A204.1 (cell line): ENCODE data around the gene ZNF274.
"Not testable (repeated sequence)": the region's sequence is repeated elsewhere in the genome, so short reads cannot be mapped to it uniquely, and the experiment has no call there.

ENCODE experiments used
- FAIRE-seq: peaks from 2 replicates; lab custom pipeline; 2012; peaks lifted over from hg19 to GRCh38; lab: Jason Lieb, UNC

Gene ZNF274

GRCh38 chr19:58182989-58183816 is at the start of gene ZNF274:
Gene ZNF274, plus strand, starts transcription at chr19:58183061. Its CDS starts 905 bp downstream, at chr19:58183966.
- FAIRE-seq: no peak

- no peak for FAIRE-seq
Observed at GRCh38 chr19:58134244-58134643, 48.6 kb upstream of the ZNF274 start.

GRCh38 chr19:58145849-58146248 is 37.0 kb upstream of the ZNF274 start:
- FAIRE-seq: no peak

DNA sequence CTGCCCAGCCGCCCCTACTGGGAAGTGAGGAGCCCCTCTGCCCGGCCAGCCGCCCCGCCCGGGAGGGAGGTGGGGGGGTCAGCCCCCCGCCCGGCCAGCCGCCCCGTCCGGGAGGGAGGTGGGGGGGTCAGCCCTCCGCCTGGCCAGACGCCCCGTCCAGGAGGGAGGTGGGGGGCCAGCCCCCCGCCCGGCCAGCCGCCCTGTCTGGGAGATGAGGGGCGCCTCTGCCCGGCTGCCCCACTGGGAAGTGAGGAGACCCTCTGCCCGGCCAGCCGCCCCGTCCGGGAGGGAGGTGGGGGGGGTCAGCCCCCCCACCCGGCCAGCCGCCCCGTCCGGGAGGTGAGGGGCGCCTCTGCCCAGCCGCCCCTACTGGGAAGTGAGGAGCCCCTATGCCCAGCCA is 35.4 kb upstream of the ZNF274 start:
- not testable (repeated sequence) for FAIRE-seq

DNA sequence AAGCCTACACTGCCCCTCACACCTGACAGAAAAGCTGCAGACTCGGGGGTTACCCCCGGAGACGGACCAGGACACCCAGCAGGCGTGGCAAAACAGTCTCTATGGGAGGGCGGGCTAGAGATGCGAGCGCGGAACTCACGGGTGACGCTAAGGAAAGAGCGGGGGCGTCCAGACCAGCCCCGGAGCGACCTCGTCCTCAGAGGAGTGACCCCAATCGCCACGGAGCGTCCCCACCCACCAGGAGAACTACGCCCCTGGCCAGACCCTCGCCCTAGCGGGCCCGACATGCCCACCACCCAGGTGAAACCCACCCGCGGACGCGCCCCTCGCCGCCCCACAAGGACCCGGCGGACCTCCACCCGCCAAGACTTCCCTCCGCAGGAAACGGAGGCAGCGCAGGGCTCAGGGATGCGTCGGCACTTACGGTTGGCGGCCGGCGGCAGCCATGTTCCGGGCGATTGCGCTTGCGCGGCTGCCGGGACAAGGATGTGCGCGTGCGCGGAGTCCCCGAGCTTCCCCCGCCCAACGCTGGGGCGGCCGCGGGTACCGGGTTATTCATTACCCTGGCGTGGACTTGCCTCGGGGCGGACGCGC is 32.4 kb upstream of the ZNF274 start, which contains the start of gene ZNF329:
TSS of gene ZNF329 (minus strand) at position 462 of the 594 bp plus-strand sequence. CDS start 21,286 bp downstream, outside the sequence.
- FAIRE-seq: peak; percentile 71

DNA sequence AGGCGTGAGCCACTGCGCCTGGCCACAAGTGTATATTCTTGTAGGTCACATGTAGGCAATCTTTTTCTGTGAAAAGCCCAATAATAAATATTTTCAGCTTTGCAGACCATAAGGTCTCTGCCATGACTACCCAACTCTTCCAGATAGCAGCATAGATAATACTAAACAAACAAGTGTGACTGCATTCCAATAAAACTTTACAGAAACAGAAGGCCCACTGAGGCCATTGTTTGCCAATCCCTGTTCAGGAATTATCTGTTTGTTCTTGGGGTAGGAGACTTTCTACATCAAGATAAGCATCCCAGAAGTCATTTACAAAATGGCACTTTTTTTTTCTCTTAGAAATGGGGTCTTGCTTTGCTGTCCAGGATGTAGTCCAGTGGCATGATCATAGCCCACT is 29.5 kb upstream of the ZNF274 start:
- no peak for FAIRE-seq

DNA sequence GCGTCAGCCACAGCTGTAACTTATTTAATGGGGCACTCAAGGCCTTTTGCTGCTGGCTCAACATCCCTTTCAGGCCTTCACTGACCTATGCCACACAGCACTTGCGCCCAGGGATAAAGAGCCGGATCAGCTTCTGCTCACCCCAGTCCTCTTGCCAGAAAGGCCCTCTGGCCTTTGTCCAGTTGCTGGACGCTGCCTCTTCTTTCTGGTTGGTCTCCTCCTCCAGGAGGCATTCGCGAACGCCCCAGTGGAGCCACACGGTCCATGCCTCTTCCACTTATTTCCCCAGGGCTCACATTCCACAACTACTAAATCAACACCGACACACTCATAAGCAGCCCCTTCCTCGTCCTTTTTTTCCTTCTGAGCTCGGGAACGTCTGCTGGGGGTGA is 28.6 kb upstream of the ZNF274 start:
- FAIRE-seq: no peak

GRCh38 chr19:58154679-58155648 is 27.9 kb upstream of the ZNF274 start:
- peak; percentile 9 for FAIRE-seq

DNA sequence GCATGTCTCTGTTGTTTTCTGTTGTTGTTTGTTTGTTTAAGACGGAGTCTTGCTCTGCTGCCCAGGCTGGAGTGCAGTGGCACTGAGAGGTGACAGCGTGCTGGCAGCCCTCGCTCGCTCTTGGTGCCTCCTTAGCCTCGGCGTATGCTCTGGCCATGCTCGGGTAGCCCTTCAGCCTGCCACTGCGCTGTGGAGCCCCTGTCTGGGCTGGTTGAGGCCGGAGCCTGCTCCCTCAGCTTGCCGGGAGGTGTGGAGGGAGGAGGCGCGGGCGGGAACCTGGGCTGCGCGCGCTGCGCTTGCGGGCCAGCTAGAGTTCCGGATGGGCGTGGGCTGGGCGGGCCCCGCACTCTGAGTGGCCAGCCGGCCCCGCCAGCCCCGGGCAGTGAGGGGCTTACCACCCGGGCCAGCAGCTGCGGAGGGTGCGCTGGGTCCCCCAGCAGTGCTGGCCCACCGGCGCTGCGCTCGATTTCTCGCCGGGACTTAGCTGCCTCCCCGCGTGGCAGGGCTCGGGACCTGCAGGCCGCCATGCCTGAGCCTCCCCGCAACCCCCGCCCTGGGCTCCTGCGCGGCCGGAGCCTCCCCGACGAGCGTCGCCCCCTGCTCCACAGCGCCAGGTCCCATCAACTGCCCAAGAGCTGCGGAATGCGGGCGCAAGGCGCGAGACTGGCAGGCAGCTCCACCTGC is 25.7 kb upstream of the ZNF274 start:
- no peak for FAIRE-seq

DNA sequence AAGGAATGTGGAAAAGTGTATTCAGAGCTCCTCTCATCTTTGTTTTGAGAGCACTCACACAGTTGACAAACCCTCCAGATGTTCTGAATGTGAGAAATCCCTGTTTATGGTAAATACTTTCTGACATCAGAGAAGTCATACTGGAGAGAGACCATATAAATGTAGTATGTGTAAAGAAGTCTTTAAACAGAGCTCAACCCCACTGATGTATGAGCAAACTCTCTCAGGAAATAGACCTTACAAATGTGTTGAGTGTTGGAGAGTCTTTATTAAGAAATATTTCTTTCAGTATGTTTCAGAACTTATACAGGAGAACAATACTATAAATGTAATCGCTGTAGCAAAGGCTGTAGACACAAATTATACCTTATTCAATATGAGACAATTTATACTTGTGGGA is 16.6 kb upstream of the ZNF274 start:
- FAIRE-seq: no peak

DNA sequence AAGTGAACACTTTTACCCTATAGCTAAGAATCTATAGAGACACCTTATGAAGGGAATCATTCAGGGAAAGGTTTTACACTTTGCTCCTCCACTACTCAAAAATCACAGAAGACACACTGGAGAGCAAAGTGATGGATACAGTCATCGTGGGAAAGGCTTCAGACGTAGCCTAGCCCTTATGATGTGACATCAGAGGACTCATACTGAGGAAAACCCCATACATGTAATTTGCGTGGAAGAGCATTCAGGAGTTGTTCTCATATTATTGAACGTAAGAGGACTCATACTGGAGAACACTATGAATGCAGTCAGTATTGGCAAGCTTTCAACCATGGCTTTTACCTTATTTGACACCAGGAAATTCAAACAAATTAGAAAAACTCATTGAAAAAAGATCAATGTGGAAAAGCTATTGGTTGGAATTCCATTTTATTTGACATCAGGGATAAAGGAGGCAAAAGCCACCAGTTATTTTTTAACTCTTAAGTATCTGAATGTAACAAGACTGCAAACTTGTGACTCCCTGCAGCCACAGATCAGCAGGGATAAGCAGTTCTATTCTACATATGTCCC is 16.1 kb upstream of the ZNF274 start:
- no peak for FAIRE-seq

DNA sequence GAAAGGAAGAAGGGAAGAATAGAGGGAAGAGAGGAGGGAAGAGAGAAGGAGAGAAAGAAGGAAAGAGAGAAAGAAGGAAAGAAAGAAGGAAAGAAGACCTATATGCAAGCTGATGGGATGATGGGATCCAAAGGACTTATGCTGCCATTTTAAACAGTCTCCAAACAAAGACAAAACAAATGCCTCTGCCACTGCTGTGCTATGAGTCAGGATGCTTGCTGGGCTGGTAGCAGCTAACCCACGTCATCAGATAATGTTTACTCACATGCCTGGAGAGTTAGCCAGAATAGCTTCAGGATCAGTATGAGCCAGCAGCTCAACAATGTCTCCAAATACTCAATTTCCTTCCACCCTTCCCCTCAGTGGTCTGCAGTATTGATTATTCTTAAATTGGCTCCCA is 12.0 kb upstream of the ZNF274 start:
- FAIRE-seq: no peak

GRCh38 chr19:58181902-58182576 is 822 bp upstream of the ZNF274 start:
- FAIRE-seq: no peak

DNA sequence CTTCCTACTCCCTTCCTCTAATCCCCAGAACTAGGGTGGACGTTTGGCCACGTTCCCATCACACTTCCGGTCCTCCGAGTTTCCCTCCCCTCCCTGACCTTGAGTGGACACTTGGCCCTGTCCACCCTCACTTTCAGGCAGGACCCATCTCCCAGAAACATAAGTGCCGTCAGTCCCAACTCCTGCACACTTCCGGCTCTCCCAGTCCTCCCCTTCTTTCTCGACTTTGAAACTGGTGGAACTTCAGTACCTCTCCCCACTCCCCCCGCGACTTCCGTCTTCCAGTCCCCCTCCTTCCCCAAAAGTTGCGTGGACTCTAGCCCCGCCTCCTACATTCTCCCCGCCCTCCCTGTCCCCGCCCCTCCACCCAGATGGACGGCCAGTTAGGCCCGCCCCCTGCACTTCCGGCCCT is 278 bp upstream of the ZNF274 start:
- no peak for FAIRE-seq

GRCh38 chr19:58183817-58184215 is 955 bp downstream of the ZNF274 start:
- FAIRE-seq: no peak

DNA sequence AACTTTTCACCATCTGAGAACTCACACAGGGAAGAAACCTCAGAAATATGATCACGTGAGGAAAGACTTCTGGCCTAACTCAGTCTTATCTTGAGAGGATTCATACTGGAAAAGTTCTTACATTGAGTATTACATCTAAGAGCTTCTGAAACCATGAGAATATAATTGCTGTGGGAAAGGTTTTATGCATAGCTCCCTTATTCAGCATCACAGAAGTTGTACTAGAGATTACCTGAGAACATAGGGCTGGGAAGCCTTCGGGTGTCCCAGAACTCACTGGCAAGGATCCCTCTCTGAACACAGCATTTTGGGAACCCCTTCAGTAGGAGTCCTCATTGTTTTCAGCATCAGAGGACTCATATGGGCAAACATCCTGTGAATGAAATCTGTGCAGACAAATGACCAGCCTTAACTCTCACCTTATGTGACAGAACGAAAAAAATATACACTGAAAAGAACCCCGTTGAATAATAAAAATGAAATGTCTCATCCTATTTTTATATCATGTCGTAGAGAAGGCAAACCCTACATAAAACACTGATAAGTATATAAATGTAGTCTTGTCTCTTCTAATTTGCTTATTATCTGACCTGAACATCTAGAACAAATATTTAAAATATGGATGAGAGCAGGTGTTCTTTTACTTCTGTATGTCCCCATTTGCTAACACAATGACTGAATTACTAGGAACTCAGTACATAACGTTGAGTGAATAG is 14.2 kb downstream of the ZNF274 start:
- no peak for FAIRE-seq

GRCh38 chr19:58203814-58204475 is 21.1 kb downstream of the ZNF274 start:
- no peak for FAIRE-seq

- no peak for FAIRE-seq
Observed at GRCh38 chr19:58204566-58204965, 21.7 kb downstream of the ZNF274 start.

- no peak for FAIRE-seq
Observed at GRCh38 chr19:58209577-58209976, 26.7 kb downstream of the ZNF274 start.
